GM19438 (cell line): ENCODE measurements around the gene HNRNPA1.
"Not testable (repeated sequence)": the region's sequence is repeated elsewhere in the genome, so short reads cannot be mapped to it uniquely, and the experiment has no call there.

Experiments
- ATAC-seq: cut with Tn5 transposase; IDR thresholded peaks from one replicate; pipeline ENCODE4 v1.9.1; 2021; ENCODE audit warnings: low read depth; ENCODE audit not compliant: unreplicated experiment

The HNRNPA1 gene

GRCh38 chr12:54294953-54295566, 14.5 kb downstream of the HNRNPA1 start:
- ATAC-seq, result no peak

GRCh38 chr12:54296393-54297099, 16.0 kb downstream of the HNRNPA1 start:
- no peak for ATAC-seq

- ATAC-seq, result no peak
Measured at GRCh38 chr12:54298904-54299303, 18.4 kb downstream of the HNRNPA1 start.

- ATAC-seq, result no peak
Measured at GRCh38 chr12:54299515-54300224, 19.1 kb downstream of the HNRNPA1 start.

- no peak for ATAC-seq
Measured at GRCh38 chr12:54300225-54300731, 19.8 kb downstream of the HNRNPA1 start.

DNA sequence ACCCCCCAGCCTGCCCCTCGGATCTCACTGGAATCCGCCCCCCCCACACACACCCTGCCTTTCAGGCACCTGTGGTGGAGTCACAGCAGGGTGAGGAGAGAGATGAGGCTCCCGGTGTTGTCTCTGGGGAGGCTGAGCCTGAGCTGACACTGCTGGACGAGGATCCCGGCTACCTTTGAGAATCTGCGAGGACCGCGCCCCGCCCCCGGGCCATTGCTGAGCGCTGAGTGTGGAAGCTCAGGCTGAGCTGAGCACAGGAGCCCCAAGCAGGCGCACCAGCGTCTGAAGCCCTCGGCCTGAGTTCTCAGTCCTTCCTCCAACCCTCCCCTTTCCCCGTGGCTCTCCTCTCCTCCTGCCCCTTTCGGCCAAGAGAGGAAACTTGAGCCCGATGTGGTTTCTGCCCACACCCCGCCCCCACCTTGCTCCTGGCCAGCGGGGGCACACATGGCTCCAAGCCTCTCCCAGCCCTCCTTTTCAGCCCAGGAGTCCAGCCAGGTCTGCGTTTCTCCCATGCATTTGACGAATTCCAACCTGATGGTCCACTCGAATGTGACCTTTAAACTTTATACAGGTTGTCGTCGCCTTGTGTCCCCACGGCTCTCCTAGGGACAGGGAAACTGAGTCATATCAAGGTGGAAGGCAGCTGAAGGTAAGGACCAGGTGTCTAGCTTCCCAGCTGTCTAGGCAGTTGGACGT, 20.4 kb downstream of the HNRNPA1 start, which contains the start of gene NFE2:
NFE2 (minus strand) TSS at position 284 of the 696 bp plus-strand sequence. CDS start 5,767 bp downstream, outside the sequence.
- no peak for ATAC-seq

DNA sequence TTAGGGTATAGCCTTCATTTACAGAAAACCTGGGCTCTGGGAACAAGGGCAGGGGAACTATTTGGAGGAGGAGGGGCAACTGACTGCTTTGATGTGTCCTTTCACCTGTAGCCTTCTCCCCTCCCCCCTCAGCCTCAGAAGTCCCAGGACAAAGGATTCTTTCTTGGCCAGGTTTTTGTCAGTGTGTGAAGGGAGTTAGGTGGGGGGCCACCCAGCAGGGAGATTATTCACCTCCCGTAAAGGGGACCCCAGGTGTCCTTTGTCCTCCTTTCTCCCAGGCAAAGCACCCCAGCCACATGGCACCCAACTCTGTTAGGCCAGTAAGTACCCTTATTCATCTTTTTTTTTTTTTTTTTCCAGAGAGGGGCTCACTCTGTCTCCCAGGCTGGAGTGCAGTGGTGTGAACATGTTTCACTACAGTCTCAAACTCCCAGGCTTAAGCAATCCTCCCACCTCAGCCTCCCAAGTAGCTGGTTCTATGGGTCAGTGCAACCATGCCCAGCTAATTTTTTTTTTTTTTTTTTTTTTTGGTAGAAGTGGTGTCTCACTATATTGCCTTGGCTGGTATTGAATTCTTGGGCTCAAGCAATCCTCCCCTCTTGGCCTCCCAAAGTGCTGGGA, 21.0 kb downstream of the HNRNPA1 start:
- ATAC-seq, result no peak

- ATAC-seq, result no peak
Measured at GRCh38 chr12:54303640-54304039, 23.1 kb downstream of the HNRNPA1 start.

GRCh38 chr12:54304187-54304810, 23.8 kb downstream of the HNRNPA1 start:
- ATAC-seq, result no peak

DNA sequence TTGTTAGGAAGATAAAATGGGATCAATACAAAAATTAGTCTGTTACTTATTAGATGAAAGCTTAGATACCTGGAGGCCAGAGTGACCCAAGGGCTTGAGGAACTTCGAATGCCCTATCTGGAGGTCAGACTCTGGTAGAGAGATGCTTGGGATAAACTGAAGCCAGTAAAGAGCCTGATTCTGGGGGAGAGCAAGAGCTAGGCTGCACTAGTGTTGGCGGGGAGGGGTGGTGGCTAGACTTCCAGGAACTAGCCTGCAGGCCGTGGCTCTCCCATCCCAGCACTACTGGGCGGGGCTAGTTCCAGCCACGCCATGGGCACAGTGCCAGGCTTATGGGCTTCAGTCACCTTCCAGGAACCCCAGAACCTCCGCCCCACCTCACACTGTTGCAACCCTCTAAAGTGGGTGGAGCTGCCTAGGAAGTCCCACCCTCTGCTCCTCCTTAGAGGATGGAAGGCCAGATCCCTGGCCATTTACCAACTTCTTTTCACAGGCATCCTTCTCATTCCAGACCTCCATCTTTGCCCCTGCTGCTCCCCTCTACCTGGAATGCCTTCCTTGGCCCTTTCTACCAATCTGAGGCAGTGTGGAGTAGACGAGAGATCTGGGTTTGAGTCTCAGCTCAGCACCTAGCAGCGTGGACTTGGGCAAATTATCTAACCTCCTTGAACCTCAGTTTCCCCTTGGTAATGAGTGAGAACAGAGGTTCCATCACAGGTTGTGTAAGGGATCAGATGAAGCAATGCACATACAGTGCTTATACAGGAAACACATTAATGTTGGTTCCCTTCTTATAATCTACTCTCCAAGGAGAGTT, 26.6 kb downstream of the HNRNPA1 start:
- no peak for ATAC-seq

GRCh38 chr12:54311051-54311450, 30.5 kb downstream of the HNRNPA1 start:
- ATAC-seq, result no peak

GRCh38 chr12:54312309-54312708, 31.8 kb downstream of the HNRNPA1 start:
- ATAC-seq, result not testable (repeated sequence)

- no peak for ATAC-seq
Measured at GRCh38 chr12:54321363-54321762, 40.8 kb downstream of the HNRNPA1 start.

DNA sequence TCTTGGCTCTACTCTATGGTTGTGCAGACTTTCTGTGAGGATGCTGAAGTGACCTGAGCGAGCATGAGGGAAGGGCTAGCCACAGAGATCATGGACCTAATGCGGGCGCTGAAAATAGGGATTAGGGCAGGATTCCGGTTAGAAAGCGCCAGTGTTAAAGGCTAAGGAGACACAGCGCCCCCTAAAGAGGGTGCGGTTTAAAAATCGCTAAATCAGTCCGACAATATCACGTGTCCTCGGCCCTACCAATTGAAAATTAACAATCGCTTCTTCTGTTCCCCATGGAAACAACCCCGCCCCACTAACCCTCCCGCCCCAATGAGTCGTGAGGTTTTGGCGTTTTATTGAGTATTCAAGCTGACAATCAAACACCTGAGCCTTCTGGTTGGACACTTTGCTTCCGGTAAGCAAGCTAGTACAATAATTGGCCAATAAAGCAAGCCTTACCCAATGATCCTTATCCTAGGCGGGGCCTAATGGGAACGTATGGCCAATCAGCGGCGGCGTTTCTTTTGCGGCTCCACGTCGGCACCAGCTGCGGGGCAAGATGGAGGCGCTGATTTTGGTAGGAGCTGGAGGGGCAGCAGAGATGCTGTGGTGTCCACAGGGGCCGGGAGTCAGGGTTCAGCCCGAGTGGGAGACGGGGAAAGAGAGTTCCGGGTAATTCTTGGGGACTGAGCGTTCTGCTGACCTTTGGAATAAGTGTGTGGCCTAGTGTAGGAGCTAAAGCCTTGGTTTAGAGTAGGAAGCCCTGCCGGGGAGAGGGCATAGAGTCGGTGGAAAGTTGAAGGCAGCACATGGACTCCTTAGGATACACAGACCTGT, 44.3 kb downstream of the HNRNPA1 start, which contains the start of gene COPZ1:
COPZ1 (plus strand) TSS at position 515 of the 825 bp plus-strand sequence; CDS start at position 548, 33 bp downstream.
- peak; percentile 99 for ATAC-seq

DNA sequence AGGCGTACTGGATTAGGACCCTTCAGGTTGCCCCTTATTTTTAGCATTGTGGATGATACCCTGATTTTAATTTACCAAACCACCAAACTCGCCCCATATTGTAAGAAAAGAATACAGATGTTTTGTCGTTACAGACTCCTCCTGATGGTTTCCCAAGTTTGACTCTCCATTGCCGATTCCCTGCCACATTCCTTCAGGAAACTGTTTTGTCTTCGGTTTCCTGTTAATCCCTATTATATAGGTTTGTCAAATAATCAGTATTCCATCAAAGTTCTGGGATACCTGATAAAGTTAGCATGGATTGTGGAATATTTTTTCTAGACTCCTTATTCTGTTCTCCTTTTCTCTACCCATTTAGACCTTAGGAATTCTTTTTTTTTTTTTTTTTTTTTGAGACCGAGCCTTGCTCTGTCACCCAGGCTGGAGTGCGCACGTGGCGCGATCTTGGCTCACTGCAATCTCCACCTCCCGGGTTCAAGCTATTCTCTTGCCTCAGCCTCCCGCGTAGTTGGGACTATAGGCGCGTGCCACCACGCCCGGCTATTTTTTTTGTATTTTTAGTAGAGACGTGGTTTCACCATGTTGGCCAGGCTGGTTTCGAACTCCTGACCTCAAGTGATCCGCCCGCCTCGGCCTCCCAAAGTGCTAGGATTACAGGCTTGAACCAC, 45.0 kb downstream of the HNRNPA1 start:
- not testable (repeated sequence) for ATAC-seq

GRCh38 chr12:54328595-54329337, 48.2 kb downstream of the HNRNPA1 start:
- no peak for ATAC-seq

DNA sequence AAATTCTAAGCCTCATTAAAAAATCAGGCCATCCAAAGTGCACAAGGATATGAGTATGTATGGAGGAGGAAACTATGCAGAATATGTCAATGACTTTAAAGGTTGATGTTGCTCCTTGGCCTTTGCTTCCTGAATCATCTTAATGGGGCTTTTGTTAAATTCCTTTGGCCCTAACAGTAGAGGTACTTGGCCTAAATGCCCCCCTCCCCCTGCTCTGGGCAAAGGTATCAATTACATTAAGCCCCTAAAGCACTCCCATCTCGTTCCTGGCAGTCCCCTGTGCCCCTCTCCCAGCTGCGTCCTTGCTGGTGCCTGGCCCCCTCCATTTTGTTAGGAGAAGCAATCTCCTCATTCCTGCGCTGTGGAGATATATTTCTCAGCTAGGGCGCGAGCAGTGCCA, 49.2 kb downstream of the HNRNPA1 start:
- no peak for ATAC-seq
